Measurements from ENCODE around the gene KRTAP5-5. TPM values are rescaled to one million over a fixed set of nuclear protein-coding genes. Genes with fewer than 3 reads are reported as not detected.
A peak's percentile ranks its signal among the peaks of the same experiment; 100 is the strongest.
"Not testable (repeated sequence)": the region's sequence is repeated elsewhere in the genome, so short reads cannot be mapped to it uniquely, and the experiment has no call there.

The KRTAP5-5 gene
- total RNA-seq, 1 donor from 2014 or later = not detected

DNA sequence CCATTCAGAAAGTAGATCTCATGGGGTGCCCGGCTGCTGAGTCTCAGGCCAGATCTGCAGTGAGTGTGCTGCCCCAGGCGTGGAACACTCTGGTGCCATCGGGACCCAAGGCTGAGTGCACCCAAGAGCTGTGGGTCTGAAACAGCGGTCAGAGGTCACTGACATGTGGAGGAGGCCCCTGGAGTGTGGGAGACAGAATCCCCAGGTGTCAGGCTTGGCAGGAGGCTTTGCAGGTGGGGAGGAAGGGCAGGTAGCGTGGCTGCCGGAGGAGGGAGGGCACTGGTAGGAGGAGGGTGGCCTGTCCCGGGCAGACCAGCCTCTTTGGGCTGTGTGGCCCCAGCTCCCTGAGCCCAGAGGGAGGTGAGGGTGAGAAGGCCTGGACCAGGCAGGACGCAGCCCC lies 35.7 kb downstream of the KRTAP5-5 start:
- DNase-seq (ENCODE audit: extremely low spot score, unreplicated experiment) = no peak
- no peaks in the 10 kb centered on the region for H3K9me3 Mint-ChIP-seq
- H3K27me3 Mint-ChIP-seq = peaks cover 21% of the 10 kb centered on the region
- no peaks in the 10 kb centered on the region for H3K36me3 Mint-ChIP-seq
- TF ChIP-seq, protein P1, sequence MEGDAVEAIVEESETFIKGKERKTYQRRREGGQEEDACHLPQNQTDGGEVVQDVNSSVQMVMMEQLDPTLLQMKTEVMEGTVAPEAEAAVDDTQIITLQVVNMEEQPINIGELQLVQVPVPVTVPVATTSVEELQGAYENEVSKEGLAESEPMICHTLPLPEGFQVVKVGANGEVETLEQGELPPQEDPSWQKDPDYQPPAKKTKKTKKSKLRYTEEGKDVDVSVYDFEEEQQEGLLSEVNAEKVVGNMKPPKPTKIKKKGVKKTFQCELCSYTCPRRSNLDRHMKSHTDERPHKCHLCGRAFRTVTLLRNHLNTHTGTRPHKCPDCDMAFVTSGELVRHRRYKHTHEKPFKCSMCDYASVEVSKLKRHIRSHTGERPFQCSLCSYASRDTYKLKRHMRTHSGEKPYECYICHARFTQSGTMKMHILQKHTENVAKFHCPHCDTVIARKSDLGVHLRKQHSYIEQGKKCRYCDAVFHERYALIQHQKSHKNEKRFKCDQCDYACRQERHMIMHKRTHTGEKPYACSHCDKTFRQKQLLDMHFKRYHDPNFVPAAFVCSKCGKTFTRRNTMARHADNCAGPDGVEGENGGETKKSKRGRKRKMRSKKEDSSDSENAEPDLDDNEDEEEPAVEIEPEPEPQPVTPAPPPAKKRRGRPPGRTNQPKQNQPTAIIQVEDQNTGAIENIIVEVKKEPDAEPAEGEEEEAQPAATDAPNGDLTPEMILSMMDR (conservative IDR thresholded peaks at IDR 0.05) = no peak
- no peak overlapping the region for H3K27ac Mint-ChIP-seq
- peaks cover 8% of the 10 kb centered on the region for H3K4me1 Mint-ChIP-seq (ENCODE audit: unreplicated experiment)
- no peak overlapping the region for H3K4me3 Mint-ChIP-seq

DNA sequence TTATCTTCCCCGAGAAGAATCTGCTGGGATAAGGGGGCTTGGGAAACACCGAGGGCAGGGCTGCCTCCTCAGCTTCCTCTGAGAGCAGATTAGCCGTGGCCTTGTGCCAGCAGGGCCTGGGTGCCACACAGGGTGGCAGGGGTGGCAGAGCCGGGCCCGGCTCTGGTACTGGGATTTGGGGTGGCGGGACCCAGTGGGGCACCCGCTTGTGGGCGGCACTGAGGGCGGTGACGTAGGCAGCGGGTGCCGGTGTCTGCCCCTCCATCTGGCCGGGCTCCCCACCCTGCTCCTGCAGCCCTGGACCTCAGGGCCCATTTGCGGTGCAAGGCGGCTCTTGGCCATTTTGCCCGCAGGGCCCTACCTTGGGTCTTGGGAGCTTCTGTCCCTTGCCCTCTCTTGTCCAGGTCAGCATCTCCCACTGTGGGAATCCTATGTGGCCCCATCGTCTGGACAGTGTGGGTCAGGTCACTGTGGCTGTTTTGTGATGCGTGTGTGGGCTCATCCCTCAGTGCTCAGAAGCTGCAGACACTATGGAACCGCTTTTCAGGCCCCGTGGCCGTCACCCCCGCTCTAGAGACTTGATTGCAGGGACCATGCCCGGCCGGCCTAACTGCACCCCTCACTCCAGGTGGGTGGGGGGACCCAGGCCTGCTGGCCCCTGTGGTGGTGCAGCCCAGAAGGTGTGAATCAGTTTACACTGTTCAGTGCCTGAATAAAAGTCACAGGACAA lies 37.7 kb downstream of the KRTAP5-5 start:
- no peaks in the 10 kb centered on the region for H3K36me3 Mint-ChIP-seq
- no peak for DNase-seq (ENCODE audit: extremely low spot score, unreplicated experiment)
- no peak overlapping the region for H3K27ac Mint-ChIP-seq
- TF ChIP-seq, protein P1 (conservative IDR thresholded peaks at IDR 0.05) = no peak
- H3K4me3 Mint-ChIP-seq = no peak overlapping the region
- H3K9me3 Mint-ChIP-seq = no peaks in the 10 kb centered on the region
- H3K4me1 Mint-ChIP-seq (ENCODE audit: unreplicated experiment) = peaks cover 8% of the 10 kb centered on the region
- peaks cover 24% of the 10 kb centered on the region for H3K27me3 Mint-ChIP-seq

DNA sequence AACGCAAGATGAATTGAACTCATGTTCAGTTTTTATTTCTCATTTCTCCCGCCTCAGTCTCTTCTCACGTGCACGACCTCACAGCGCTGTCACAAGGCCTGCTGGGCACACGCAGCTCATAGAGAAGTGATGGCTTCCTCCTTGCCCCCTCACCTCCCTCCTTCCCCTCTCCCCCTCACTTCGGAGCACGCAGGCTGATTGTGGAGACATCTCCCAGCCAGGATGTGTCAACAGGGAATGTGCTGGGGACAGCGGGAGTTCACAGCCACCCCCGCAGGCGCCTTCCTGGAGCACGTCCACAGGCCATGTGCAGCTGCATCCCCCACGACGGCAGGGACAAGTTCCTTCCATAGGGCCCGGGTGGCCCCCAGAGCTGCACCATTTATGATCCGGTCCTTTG lies 38.3 kb downstream of the KRTAP5-5 start:
- Mint-ChIP-seq H3K9me3 (no peaks in the 10 kb centered on the region), H3K36me3 (no peaks in the 10 kb centered on the region), H3K4me1 (ENCODE audit: unreplicated experiment) (peaks cover 8% of the 10 kb centered on the region), H3K4me3 (peak overlapping the region; percentile 7), H3K27ac (no peak overlapping the region), H3K27me3 (peaks cover 25% of the 10 kb centered on the region)
- TF ChIP-seq, protein P1 (conservative IDR thresholded peaks at IDR 0.05) = peak; percentile 27
- no peak for DNase-seq (ENCODE audit: extremely low spot score, unreplicated experiment)

DNA sequence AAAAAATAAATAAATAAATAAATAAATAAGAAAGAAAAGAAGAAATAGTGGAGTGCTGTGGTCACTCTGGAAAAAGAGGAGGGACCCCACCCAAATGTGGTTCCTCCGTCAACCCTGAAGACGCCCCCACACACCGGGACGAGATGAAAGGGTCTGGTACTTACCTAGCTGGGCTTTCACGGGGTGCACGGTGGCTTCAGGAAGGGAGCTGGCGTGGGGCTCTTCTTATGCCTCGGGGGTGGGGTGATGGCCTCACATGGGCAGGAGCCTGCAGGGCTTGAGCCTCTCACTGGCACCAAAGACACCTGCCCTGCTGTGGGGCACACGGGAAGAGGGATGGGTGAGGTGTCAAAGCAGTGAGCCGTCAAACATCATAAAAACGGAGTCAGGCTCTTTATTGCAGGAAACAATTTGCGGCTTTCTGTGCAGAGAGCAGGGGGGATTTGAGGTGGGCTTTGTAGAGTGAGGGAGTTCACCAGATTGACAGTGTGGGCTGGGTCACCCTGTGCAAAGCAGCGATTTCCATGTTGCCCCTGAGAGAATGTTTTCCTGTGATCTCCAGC lies 39.4 kb downstream of the KRTAP5-5 start:
- Mint-ChIP-seq H3K27me3 (peaks cover 35% of the 10 kb centered on the region), H3K4me3 (no peak overlapping the region), H3K36me3 (no peaks in the 10 kb centered on the region), H3K9me3 (no peaks in the 10 kb centered on the region), H3K4me1 (ENCODE audit: unreplicated experiment) (peaks cover 15% of the 10 kb centered on the region), H3K27ac (no peak overlapping the region)
- no peak for DNase-seq (ENCODE audit: extremely low spot score, unreplicated experiment)
- TF ChIP-seq, protein P1 (conservative IDR thresholded peaks at IDR 0.05) = no peak

DNA sequence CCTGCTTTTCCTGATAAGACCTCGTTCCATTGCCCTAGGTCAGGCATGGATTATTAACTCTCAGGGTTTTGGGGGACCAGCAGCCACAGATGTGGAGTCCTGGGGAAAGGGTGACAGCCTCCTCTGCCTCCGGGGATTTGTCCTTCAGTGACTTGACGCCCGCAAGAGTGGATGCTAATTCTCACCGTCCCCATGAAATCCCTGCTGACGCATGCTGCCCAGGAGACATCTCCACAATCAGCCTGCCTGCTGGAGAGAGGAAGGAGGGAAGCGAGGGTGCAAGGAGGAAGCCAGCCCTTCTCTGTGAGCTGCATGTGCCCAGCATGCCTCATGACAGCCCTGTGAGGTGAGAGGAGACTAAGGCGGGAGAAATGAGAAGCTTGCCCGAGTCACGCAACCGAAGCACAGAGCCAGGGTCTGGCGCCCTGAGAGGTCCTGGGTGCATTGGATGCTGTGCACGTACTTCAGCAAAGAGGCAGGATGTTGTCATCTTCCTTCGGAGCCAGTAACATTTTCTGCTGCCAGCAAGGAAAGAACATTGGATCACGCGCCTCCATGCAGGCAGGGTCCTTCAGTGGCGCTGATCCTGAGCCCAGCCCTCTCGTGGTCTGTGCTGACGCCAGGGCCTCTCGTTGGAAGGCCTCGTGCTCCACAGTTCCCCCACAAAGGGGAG lies 40.1 kb downstream of the KRTAP5-5 start:
- TF ChIP-seq, protein P1 (conservative IDR thresholded peaks at IDR 0.05) = no peak
- no peaks in the 10 kb centered on the region for H3K9me3 Mint-ChIP-seq
- H3K27ac Mint-ChIP-seq = no peak overlapping the region

DNA sequence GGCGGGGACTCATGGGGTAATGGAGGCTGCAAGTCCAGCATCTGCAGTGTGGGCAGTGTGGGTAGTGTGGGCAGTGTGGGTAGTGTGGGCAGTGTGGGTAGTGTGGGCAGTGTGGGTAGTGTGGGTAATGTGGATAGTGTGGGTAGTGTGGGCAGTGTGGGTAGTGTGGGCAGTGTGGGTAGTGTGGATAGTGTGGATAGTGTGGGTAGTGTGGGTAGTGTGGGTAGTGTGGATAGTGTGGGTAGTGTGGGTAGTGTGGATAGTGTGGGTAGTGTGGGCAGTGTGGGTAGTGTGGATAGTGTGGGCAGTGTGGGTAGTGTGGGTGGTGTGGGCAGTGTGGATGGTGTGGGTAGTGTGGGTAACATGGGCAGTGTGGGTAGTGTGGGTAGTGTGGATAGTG lies 40.9 kb downstream of the KRTAP5-5 start:
- peaks cover 47% of the 10 kb centered on the region for H3K27me3 Mint-ChIP-seq
- H3K9me3 Mint-ChIP-seq; H3K4me3 Mint-ChIP-seq; H3K27ac Mint-ChIP-seq; H3K36me3 Mint-ChIP-seq; DNase-seq (ENCODE audit: extremely low spot score, unreplicated experiment): not testable (repeated sequence)
- H3K4me1 Mint-ChIP-seq (ENCODE audit: unreplicated experiment) = peaks cover 21% of the 10 kb centered on the region

More for the DNA sequence above, 40.1 kb downstream of the KRTAP5-5 start:
- no peak for DNase-seq (ENCODE audit: extremely low spot score, unreplicated experiment)
- Mint-ChIP-seq H3K4me1 (ENCODE audit: unreplicated experiment) (peaks cover 15% of the 10 kb centered on the region), H3K27me3 (peaks cover 41% of the 10 kb centered on the region), H3K36me3 (no peaks in the 10 kb centered on the region), H3K4me3 (no peak overlapping the region)
